ENCODE data around the gene CORO1C. TPM values are rescaled to one million over a fixed set of nuclear protein-coding genes. Genes with fewer than 3 reads are reported as not detected.

The CORO1C gene
- total RNA-seq, 6 donors from 2014 or later: 154 to 297 (median 223) TPM

DNA sequence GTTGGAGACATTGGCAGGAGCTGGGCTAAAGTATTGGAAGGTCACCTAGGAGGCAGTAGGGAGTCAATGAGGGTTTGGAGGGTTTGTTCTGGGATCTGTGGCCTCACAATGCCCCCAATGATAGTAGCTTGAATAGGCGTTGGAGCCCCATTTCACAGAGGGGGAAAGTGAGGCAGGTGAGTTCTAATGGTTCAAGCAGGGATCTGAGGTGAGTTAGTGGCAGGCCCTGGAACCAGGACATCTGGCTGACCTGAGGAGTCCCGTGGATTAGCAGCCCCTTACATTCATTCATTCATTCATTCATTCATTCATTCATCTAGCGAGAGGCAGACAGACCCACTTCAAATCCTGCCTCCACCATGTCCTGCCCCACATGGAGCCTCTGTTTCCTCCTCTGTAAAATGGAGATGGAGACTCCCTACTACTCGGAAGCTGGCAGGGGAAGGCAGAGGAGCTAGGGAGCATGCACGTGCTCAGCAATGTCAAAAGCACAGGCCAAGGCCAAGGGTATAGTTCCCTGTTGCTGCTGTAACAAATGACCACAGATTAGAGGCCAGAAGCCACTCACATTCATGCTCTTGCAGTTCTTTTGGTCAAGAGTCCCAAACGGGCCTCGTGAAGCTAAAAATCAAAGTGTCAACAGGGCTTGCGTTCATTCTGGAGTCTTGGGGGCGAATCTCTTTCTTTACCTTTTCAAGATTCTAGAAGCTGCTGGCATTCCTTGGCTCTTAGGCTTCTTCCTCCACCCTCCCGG is 131.2 kb downstream of the CORO1C start:
- Histone ChIP-seq H3K27ac (no peak overlapping the region), H3K4me3 (no peak overlapping the region), H3K9me3 (no peaks in the 10 kb centered on the region), H3K4me1 (no peaks in the 10 kb centered on the region), H3K36me3 (no peaks in the 10 kb centered on the region), H3K27me3 (no peaks in the 10 kb centered on the region)
- 84 to 86% methylated on average over 8 to 10 of the region's 10 CpGs for WGBS, 2 donors
- no peak for TF ChIP-seq POLR2AphosphoS5 (IDR thresholded peaks at IDR 0.05)
- no peak for TF ChIP-seq EP300 (IDR thresholded peaks at IDR 0.05)
- no peak for TF ChIP-seq CTCF (IDR thresholded peaks at IDR 0.05)
- no peak for TF ChIP-seq POLR2A (IDR thresholded peaks at IDR 0.05)
- ATAC-seq (ENCODE audit: low FRiP score in 2 of 2): no peak
- DNase-seq: no peak

GRCh38 chr12:108599541-108599940 is 131.8 kb downstream of the CORO1C start:
- no peak for TF ChIP-seq POLR2AphosphoS5 (IDR thresholded peaks at IDR 0.05)
- no peak for TF ChIP-seq POLR2A (IDR thresholded peaks at IDR 0.05)
- TF ChIP-seq CTCF (IDR thresholded peaks at IDR 0.05): no peak
- TF ChIP-seq EP300 (IDR thresholded peaks at IDR 0.05): no peak

DNA sequence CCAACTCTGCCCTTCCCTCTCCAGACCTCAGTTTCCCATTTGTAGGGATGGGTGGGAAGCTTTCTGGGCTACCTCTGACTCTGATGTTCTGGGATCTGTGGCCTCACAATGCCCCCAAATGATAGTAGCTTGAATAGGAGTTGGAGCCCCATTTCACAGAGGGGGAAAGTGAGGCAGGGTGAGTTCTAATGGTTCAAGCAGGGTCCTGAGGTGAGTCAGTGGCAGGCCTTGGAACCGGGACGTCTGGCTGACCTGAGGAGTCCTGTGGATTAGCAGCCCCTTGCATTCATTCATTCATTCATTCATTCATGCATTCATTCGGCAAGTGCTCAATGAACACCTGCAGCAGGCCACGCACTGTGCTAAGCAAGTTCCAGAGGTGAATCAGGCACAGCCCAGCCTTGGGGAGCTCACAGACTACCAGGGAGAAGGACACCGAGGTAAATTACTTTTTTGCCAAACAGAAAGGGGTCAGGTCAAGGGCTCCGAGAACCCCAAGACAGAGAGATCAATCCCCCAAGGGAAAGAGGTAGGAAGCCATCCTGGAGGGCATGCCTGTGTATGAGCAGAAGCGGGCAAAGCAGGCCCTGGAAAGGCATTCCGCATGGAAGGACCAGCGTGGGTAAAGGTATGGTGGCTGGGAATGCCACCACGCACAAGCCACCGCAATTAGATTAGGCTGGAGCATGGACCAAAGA is 132.6 kb downstream of the CORO1C start:
- H3K27ac ChIP-seq: peak overlapping the region in 3 of 4 donors; percentile 27 to 60 (median 34)
- no peaks in the 10 kb centered on the region for H3K36me3 ChIP-seq
- H3K4me1 ChIP-seq: no peaks in the 10 kb centered on the region
- ATAC-seq (ENCODE audit: low FRiP score in 2 of 2) (no peak), DNase-seq (no peak)
- H3K4me3 ChIP-seq: no peak overlapping the region
- H3K9me3 ChIP-seq: no peaks in the 10 kb centered on the region
- no peak for TF ChIP-seq EP300 (IDR thresholded peaks at IDR 0.05)
- TF ChIP-seq POLR2AphosphoS5 (IDR thresholded peaks at IDR 0.05): no peak
- no peak for TF ChIP-seq CTCF (IDR thresholded peaks at IDR 0.05)
- no peak for TF ChIP-seq POLR2A (IDR thresholded peaks at IDR 0.05)
- 88 to 97% methylated on average over 11 of the region's 11 CpGs for WGBS, 2 donors
- no peaks in the 10 kb centered on the region for H3K27me3 ChIP-seq

More at GRCh38 chr12:108599541-108599940, 131.8 kb downstream of the CORO1C start:
- no peaks in the 10 kb centered on the region for H3K27me3 ChIP-seq
- 80 to 81% methylated on average over 4 to 6 of the region's 6 CpGs for WGBS, 2 donors
- no peaks in the 10 kb centered on the region for H3K4me1 ChIP-seq
- H3K4me3 ChIP-seq: no peak overlapping the region
- ATAC-seq (ENCODE audit: low FRiP score in 2 of 2): no peak
- no peak overlapping the region for H3K27ac ChIP-seq
- no peaks in the 10 kb centered on the region for H3K36me3 ChIP-seq
- DNase-seq: no peak
- H3K9me3 ChIP-seq: no peaks in the 10 kb centered on the region

GRCh38 chr12:108597559-108598471 is 133.5 kb downstream of the CORO1C start, which contains the start of gene TMEM119:
Gene TMEM119, minus strand, starts transcription at chr12:108598084. Its CDS starts 5,701 bp downstream, at chr12:108592383.
- ATAC-seq (ENCODE audit: low FRiP score in 2 of 2): peak in 1 of 2 donors; percentile 81
- TF ChIP-seq POLR2A (IDR thresholded peaks at IDR 0.05) (no peak), EP300 (IDR thresholded peaks at IDR 0.05) (no peak), POLR2AphosphoS5 (IDR thresholded peaks at IDR 0.05) (no peak), CTCF (IDR thresholded peaks at IDR 0.05) (no peak)
- no peaks in the 10 kb centered on the region for H3K36me3 ChIP-seq
- H3K9me3 ChIP-seq: no peaks in the 10 kb centered on the region
- peak within 1 kb of the TSS in 3 of 4 donors; percentile 27 to 60 (median 34) for H3K27ac ChIP-seq
- H3K4me3 ChIP-seq: peak within 1 kb of the TSS; percentile 3 to 43 (median 34)
- no peaks in the 10 kb centered on the region for H3K27me3 ChIP-seq
- H3K4me1 ChIP-seq: no peaks in the 10 kb centered on the region
- 46 to 51% methylated on average over 24 to 25 of the region's 27 CpGs for WGBS, 2 donors
- no peak for DNase-seq
